SU-DHL-6 (cell line): ENCODE data around the gene UCP2.
"Not testable (repeated sequence)": the region's sequence is repeated elsewhere in the genome, so short reads cannot be mapped to it uniquely, and the experiment has no call there.

Source experiments
- H2AFZ ChIP-seq: fragments of 200-600 bp; sonication (generic); 2 replicates; pipeline ENCODE4 v1.6.1; 2014; ENCODE audit warnings: low read depth, mild to moderate bottlenecking, moderate library complexity, mixed read lengths, antibody characterized with exemption, low read length; ENCODE audit not compliant: severe bottlenecking
- H3F3A ChIP-seq: fragments of 200-600 bp; shearing (Covaris generic); 2 replicates; pipeline ENCODE4 v1.6.0; 2016; ENCODE audit warnings: antibody characterized with exemption, mild to moderate bottlenecking; ENCODE audit not compliant: insufficient read depth
- H3K27ac ChIP-seq: fragments of 200-600 bp; sonication (generic); 2 replicates; pipeline ENCODE4 v1.5.1; 2016; ENCODE audit warnings: low read depth, mild to moderate bottlenecking, low read length, moderate library complexity, mixed read lengths
- H3K27me3 ChIP-seq: fragments of 200-600 bp; sonication (generic), shearing (Covaris generic); 2 replicates; pipeline ENCODE4 v1.6.0; 2014; ENCODE audit warnings: mild to moderate bottlenecking, low read length
- H3K36me3 ChIP-seq: fragments of 200-600 bp; sonication (generic); 2 replicates; pipeline ENCODE4 v1.6.1; 2014; ENCODE audit warnings: mild to moderate bottlenecking, low read length, mixed read lengths
- H3K4me2 ChIP-seq: fragments of 300-600, 200-600 bp; shearing (Covaris generic), sonication (generic); 2 replicates; pipeline ENCODE4 v1.6.0; 2014; ENCODE audit warnings: low read length, low read depth, mild to moderate bottlenecking; ENCODE audit not compliant: poor library complexity, severe bottlenecking
- H3K4me3 ChIP-seq: fragments of 200-600 bp; sonication (generic); 2 replicates; pipeline ENCODE4 v1.5.1; 2014; ENCODE audit warnings: antibody characterized with exemption, low read length, mild to moderate bottlenecking, mixed read lengths; ENCODE audit not compliant: insufficient read depth, poor library complexity, severe bottlenecking
- H3K79me2 ChIP-seq: fragments of 200-600 bp; sonication (generic); 2 replicates; pipeline ENCODE4 v1.6.1; 2014; ENCODE audit warnings: mild to moderate bottlenecking, low read length, moderate library complexity; ENCODE audit not compliant: insufficient read depth
- H3K9ac ChIP-seq: fragments of 200-600 bp; sonication (generic); 2 replicates; pipeline ENCODE4 v1.7.0; 2014; ENCODE audit warnings: mild to moderate bottlenecking, low read length
- H3K9me2 ChIP-seq: fragments of 200-600 bp; sonication (generic); replicated peaks from 2 replicates; pipeline ENCODE4 v1.6.1; 2014; ENCODE audit warnings: low read length; ENCODE audit not compliant: insufficient read depth
- H3K9me3 ChIP-seq: fragments of 200-600 bp; sonication (generic); 2 replicates; pipeline ENCODE4 v1.6.1; 2014; ENCODE audit warnings: low read length, mixed read lengths; ENCODE audit not compliant: insufficient read depth
- H4K20me1 ChIP-seq: fragments of 200-600 bp; sonication (generic); 2 replicates; pipeline ENCODE4 v1.6.1; 2014; ENCODE audit warnings: low read depth, mild to moderate bottlenecking, antibody characterized with exemption, low read length, moderate library complexity, mixed read lengths
- CTCF ChIP-seq: fragments of 200-600 bp; sonication (generic); IDR thresholded peaks from one replicate; pipeline ENCODE4 v1.5.1; 2017; ENCODE audit warnings: antibody characterized with exemption, mild to moderate bottlenecking, low read length, moderate library complexity; ENCODE audit not compliant: insufficient read depth, poor library complexity, severe bottlenecking
- EZH2phosphoT487 ChIP-seq: fragments of 200-600 bp; sonication (generic), shearing (Covaris generic); conservative IDR thresholded peaks from 2 replicates; pipeline ENCODE4 v1.6.1; 2018; ENCODE audit warnings: mild to moderate bottlenecking, antibody characterized with exemption, low read length, moderate library complexity, mixed read lengths

The UCP2 gene

DNA sequence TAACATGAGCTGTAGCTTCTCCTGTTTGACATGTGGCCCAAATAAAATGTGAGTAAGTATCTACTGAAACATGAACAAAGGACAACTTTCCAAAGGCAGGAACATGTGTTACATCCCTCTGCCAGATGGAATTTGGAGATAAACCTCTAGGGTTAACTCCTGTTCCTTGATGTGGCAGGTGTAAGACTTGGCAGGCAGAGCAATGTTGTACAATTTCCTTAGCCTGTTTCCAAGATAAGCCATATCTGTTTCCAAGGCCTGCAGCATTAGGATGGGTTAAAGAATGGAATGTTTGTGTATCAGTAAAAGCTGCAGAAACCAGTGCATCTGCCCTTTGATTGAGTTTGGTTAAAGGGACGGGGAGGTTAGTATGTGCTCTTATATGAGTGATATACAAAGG, 40.6 kb downstream of the UCP2 start:
- Histone ChIP-seq H3F3A (no peaks in the 10 kb centered on the region), H2AFZ (no peak overlapping the region), H3K79me2 (no peaks in the 10 kb centered on the region), H3K9me3 (peaks cover 11% of the 10 kb centered on the region; the same call in 1 of the 2 replicates), H3K4me3 (no peak overlapping the region), H3K9me2 (no peaks in the 10 kb centered on the region), H4K20me1 (no peaks in the 10 kb centered on the region), H3K36me3 (no peaks in the 10 kb centered on the region), H3K4me2 (no peak overlapping the region), H3K9ac (no peak overlapping the region), H3K27me3 (no peaks in the 10 kb centered on the region), H3K27ac (no peak overlapping the region)
- TF ChIP-seq EZH2phosphoT487 (no peak), CTCF (no peak)

DNA sequence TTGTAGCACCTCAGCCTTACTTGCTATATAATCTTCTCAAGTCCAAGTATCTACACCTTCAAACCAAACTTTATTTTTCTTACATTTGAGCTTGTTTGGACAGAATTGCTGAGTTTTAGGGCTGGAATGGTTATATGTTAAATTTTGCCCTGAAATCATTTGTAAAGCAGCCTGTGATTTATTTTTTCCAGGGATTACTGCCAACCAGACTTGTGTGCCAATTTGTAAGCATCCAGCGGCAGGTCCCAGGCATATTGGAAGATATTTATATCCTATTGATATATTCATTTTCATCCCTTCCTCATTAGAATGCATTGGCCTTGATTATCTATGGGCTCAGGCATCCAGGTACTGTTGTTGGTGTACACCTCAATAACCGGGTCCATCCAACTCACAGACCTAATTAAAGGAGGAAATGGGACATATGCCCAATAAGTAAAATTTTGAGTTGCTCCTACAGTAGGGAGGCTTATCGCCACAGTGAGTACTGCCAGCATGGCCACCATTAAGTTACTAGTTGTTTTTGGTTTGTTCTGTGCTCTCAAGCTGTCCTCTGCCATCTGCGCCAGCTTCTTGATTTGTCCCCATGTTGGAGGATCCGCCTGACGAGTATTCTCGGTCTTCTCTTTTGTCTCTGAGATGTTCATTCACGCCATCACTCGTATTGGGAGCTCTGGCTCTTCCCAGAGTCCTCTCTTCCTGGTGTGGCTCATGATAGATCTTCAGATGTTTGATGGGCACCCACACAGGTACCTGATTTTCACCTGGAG, 41.7 kb downstream of the UCP2 start:
- H3K9me3 ChIP-seq: peaks cover 11% of the 10 kb centered on the region; the same call in 1 of the 2 replicates
- no peaks in the 10 kb centered on the region for H3F3A ChIP-seq
- H3K9me2 ChIP-seq: no peaks in the 10 kb centered on the region
- no peak overlapping the region for H2AFZ ChIP-seq
- no peak for TF ChIP-seq CTCF
- no peak overlapping the region for H3K4me2 ChIP-seq
- H4K20me1 ChIP-seq: no peaks in the 10 kb centered on the region
- no peaks in the 10 kb centered on the region for H3K27me3 ChIP-seq
- no peak overlapping the region for H3K9ac ChIP-seq
- H3K4me3 ChIP-seq: no peak overlapping the region
- H3K27ac ChIP-seq: no peak overlapping the region
- no peaks in the 10 kb centered on the region for H3K79me2 ChIP-seq
- H3K36me3 ChIP-seq: no peaks in the 10 kb centered on the region

DNA sequence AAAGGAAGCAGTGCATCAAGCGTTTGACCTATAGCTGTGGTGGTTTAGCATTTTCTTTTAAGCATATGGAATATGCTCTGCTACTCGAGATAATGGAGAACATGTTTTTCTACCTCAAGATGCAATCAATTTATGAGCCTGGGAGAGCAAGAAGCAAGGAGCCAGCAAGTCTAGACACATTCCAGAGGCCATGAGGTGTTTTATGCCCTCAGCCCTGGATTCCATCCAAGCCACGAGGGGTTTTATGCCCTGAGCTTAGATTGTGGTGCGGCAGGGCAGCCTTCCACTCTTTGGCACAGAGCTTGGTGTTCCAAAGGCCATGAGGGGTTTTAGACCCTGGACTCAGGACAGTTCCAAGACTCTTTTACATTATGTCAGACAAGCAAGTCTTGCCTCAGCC, 43.5 kb downstream of the UCP2 start:
- no peak for TF ChIP-seq EZH2phosphoT487
- TF ChIP-seq CTCF: no peak

DNA sequence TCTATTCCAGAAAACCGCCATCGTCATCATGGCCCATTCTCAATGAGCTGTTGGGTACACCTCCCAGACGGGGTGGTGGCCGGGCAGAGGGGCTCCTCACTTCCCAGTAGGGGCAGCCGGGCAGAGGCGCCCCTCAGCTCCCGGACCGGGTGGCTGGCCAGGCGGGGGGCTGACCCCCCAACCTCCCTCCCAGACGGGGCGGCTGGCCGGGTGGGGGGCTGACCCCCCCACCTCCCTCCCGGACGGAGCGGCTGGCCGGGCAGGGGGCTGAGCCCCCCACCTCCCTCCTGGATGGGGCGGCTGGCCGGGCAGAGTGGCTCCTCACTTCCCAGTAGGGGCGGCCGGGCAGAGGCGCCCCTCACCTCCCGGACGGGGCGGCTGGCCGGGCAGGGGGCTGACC, 46.6 kb downstream of the UCP2 start:
- not testable (repeated sequence) for H3K4me3 ChIP-seq, H3F3A ChIP-seq, H3K27me3 ChIP-seq, H3K9me2 ChIP-seq, H3K4me2 ChIP-seq, H2AFZ ChIP-seq, H4K20me1 ChIP-seq, H3K36me3 ChIP-seq, H3K9ac ChIP-seq, H3K9me3 ChIP-seq, H3K27ac ChIP-seq, H3K79me2 ChIP-seq

More for the DNA sequence above, 43.5 kb downstream of the UCP2 start:
- H3K79me2 ChIP-seq: no peaks in the 10 kb centered on the region
- peaks cover 11% of the 10 kb centered on the region; the same call in 1 of the 2 replicates for H3K9me3 ChIP-seq
- H3K4me2 ChIP-seq: no peak overlapping the region
- no peak overlapping the region for H3K9ac ChIP-seq
- H3F3A ChIP-seq: no peaks in the 10 kb centered on the region
- no peaks in the 10 kb centered on the region for H3K9me2 ChIP-seq
- no peak overlapping the region for H3K27ac ChIP-seq
- no peak overlapping the region for H3K4me3 ChIP-seq
- no peak overlapping the region for H2AFZ ChIP-seq
- H3K27me3 ChIP-seq: no peaks in the 10 kb centered on the region
- no peaks in the 10 kb centered on the region for H4K20me1 ChIP-seq
- H3K36me3 ChIP-seq: no peaks in the 10 kb centered on the region
